ENCODE measurements around the gene APOBEC4. TPM values are rescaled to one million over a fixed set of nuclear protein-coding genes. Genes with fewer than 3 reads are reported as not detected.

APOBEC4 gene
- total RNA-seq, 1 donor from 2014 or later: not detected

- no peak overlapping the region for H3K27ac ChIP-seq
- ATAC-seq: no peak
- no peak for DNase-seq
- no peak for TF ChIP-seq CTCF (IDR thresholded peaks at IDR 0.05)
- H3K4me1 ChIP-seq: peaks cover 4% of the 10 kb centered on the region
- no peak overlapping the region for H3K4me3 ChIP-seq
- no peaks in the 10 kb centered on the region for H3K27me3 ChIP-seq
- intact Hi-C loops (cut with DNase I): no loop called here
- no peaks in the 10 kb centered on the region for H3K36me3 ChIP-seq
- no peaks in the 10 kb centered on the region for H3K9me3 ChIP-seq
These were observed 50.6 kb downstream of the APOBEC4 start for GRCh38 chr1:183602510-183602909.

- peak; percentile 5 for ATAC-seq
- no peaks in the 10 kb centered on the region for H3K27me3 ChIP-seq
- no peaks in the 10 kb centered on the region for H3K36me3 ChIP-seq
- H3K9me3 ChIP-seq: no peaks in the 10 kb centered on the region
- TF ChIP-seq CTCF (IDR thresholded peaks at IDR 0.05): no peak
- no peak overlapping the region for H3K4me3 ChIP-seq
- peak overlapping the region; percentile 1 for H3K27ac ChIP-seq
- no peaks in the 10 kb centered on the region for H3K4me1 ChIP-seq
- intact Hi-C loops (cut with DNase I): no loop called here
- no peak for DNase-seq
These were observed 52.5 kb downstream of the APOBEC4 start for GRCh38 chr1:183600634-183601033.

GRCh38 chr1:183600136-183600535 lies 53.0 kb downstream of the APOBEC4 start:
- DNase-seq: no peak
- H3K27ac ChIP-seq: peak overlapping the region; percentile 1

GRCh38 chr1:183598386-183598785 lies 54.7 kb downstream of the APOBEC4 start:
- Histone ChIP-seq H3K4me3 (no peak overlapping the region), H3K36me3 (no peaks in the 10 kb centered on the region), H3K9me3 (no peaks in the 10 kb centered on the region), H3K27ac (no peak overlapping the region), H3K4me1 (no peaks in the 10 kb centered on the region), H3K27me3 (no peaks in the 10 kb centered on the region)
- no peak for DNase-seq
- TF ChIP-seq CTCF (IDR thresholded peaks at IDR 0.05): no peak
- no peak for ATAC-seq
- intact Hi-C loops (cut with DNase I): no loop called here

More at GRCh38 chr1:183600136-183600535, 53.0 kb downstream of the APOBEC4 start:
- intact Hi-C loops (cut with DNase I): no loop called here
- Histone ChIP-seq H3K27me3 (no peaks in the 10 kb centered on the region), H3K4me1 (no peaks in the 10 kb centered on the region), H3K4me3 (no peak overlapping the region), H3K9me3 (no peaks in the 10 kb centered on the region), H3K36me3 (no peaks in the 10 kb centered on the region)
- ATAC-seq: peak; percentile 67
- no peak for TF ChIP-seq CTCF (IDR thresholded peaks at IDR 0.05)

- intact Hi-C loops (cut with DNase I): no loop called here
- DNase-seq: no peak
- Histone ChIP-seq H3K27me3 (no peaks in the 10 kb centered on the region), H3K9me3 (no peaks in the 10 kb centered on the region), H3K36me3 (no peaks in the 10 kb centered on the region), H3K4me3 (no peak overlapping the region), H3K4me1 (no peaks in the 10 kb centered on the region), H3K27ac (no peak overlapping the region)
- no peak for TF ChIP-seq CTCF (IDR thresholded peaks at IDR 0.05)
- ATAC-seq: no peak
These were observed 55.3 kb downstream of the APOBEC4 start for GRCh38 chr1:183597656-183598347.

- Histone ChIP-seq H3K4me1 (peaks cover 1% of the 10 kb centered on the region), H3K27ac (no peak overlapping the region), H3K9me3 (no peaks in the 10 kb centered on the region), H3K36me3 (no peaks in the 10 kb centered on the region), H3K27me3 (no peaks in the 10 kb centered on the region), H3K4me3 (no peak overlapping the region)
- TF ChIP-seq CTCF (IDR thresholded peaks at IDR 0.05): no peak
- ATAC-seq: no peak
- no peak for DNase-seq
- intact Hi-C loops (cut with DNase I): no loop called here
These were observed 56.6 kb downstream of the APOBEC4 start for GRCh38 chr1:183596500-183596899.
